Effector memory CD8-positive, alpha-beta T cell (primary cell): ENCODE data around the gene LRRC47.
"Not testable (repeated sequence)": the region's sequence is repeated elsewhere in the genome, so short reads cannot be mapped to it uniquely, and the experiment has no call there.

Experiments
- ATAC-seq: fragments of 150-1000 bp; cut with Tn5 transposase; replicated peaks from 2 replicates; pipeline ENCODE4 v1.10.0; 2021; ENCODE audit warnings: mild to moderate bottlenecking, moderate library complexity
- DNase-seq, 3 experiments: peaks; one replicate each; pipeline ENCODE4 v3.0.0; 2021
- H3K27ac Mint-ChIP-seq, 2 donors: one replicate each; pipeline ENCODE4 v1.8.0; 2022; ENCODE audit warnings: mild to moderate bottlenecking in 2 of 2, mixed read lengths in 2 of 2, moderate library complexity in 2 of 2
- H3K27me3 Mint-ChIP-seq, 2 donors: one replicate each; pipeline ENCODE4 v1.8.0; 2022; ENCODE audit warnings: mixed read lengths in 2 of 2
- H3K36me3 Mint-ChIP-seq: one replicate; pipeline ENCODE4 v1.8.0; 2022; ENCODE audit warnings: mild to moderate bottlenecking, moderate library complexity, mixed read lengths; ENCODE audit not compliant: insufficient read depth
- H3K4me1 Mint-ChIP-seq, 2 donors: one replicate each; pipeline ENCODE4 v1.8.0; 2022; ENCODE audit warnings: low read depth in 2 of 2, mixed read lengths in 2 of 2
- H3K4me3 Mint-ChIP-seq, 2 donors: one replicate each; pipeline ENCODE4 v1.8.0; 2022; ENCODE audit warnings: mild to moderate bottlenecking in 2 of 2, mixed read lengths in 2 of 2, moderate library complexity in 2 of 2
- H3K9me3 Mint-ChIP-seq, 2 donors: one replicate each; pipeline ENCODE4 v1.8.0; 2022; ENCODE audit warnings: mixed read lengths in 2 of 2

Gene LRRC47

DNA sequence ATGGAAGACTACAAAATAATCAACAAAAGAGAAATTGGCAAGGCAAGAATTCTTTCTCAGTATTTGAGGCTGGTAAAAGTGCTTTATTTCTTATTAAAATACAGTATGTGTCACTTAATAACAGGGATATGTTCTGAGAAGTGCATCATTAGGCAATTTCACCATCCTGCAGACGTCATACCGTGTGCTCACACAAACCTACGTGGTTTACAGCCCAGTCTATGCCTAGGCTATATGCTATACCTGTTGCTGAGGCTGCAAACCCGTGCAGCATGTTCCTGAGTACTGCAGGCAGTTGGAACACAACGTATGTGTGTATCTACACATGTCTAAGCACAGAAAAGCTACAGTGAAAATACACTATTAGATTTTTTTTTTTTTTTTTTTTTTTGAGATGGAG lies 46.8 kb downstream of the LRRC47 start:
- Mint-ChIP-seq H3K27ac (no peak overlapping the region), H3K4me3 (no peak overlapping the region), H3K9me3 (peaks cover 0 to 2% of the 10 kb centered on the region in 2 donors), H3K27me3 (peaks cover 4 to 18% of the 10 kb centered on the region in 2 donors), H3K36me3 (peaks cover 9% of the 10 kb centered on the region), H3K4me1 (peaks cover 20 to 22% of the 10 kb centered on the region in 2 donors)
- no peak for ATAC-seq
- no peak for DNase-seq

DNA sequence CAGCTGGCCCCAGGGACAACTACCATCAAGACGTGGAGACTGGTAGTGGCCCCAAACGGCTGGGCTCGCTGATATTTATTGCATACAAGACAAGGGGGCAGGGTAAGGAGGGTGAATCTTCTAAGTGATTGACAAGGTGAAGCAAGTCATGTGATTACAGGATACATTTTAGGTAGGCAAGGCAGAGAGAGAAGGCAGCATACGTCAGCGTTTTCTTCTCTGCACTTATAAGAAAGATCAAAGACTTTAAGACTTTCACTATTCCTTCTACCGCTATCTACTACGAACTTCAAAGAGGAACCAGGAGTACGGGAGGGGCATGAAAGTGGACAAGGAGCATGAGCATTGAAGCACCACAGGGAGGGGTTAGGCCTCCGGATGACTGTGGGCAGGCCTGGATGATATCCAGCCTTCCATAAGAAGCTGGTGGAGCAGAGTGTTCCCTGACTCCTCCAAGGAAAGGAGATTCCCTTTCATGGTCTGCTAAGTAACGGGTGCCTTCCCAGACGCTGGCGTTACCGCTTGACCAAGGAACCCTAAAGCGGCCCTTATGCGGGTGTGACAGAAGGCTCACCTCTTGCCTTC lies 47.9 kb downstream of the LRRC47 start:
- H3K9me3 Mint-ChIP-seq, ATAC-seq, DNase-seq, H3K27ac Mint-ChIP-seq, H3K36me3 Mint-ChIP-seq: not testable (repeated sequence)
- Mint-ChIP-seq H3K4me1 (peaks cover 20 to 22% of the 10 kb centered on the region in 2 donors), H3K27me3 (peaks cover 4 to 18% of the 10 kb centered on the region in 2 donors), H3K4me3 (peak overlapping the region; percentile 73)

DNA sequence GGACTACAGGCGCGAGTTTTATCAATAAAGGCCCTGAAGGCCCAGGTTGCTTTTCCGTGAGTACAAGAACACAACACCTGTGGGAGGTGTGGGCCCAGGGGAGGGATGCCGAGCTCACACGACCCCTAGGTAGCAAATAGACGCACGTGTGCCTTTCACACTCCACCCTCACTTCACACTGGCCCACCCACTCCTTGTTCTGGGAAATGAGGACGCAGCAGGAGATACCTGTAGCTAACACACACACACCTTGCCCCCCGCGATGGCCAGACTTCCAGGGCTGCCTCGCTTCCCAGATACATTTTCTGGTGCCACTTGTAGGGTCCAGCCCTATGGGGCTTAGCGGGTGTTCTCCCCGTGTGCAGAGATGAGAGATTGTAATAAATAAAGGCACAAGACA lies 48.4 kb downstream of the LRRC47 start:
- DNase-seq (no peak), ATAC-seq (no peak)
- H3K27me3 Mint-ChIP-seq: peaks cover 4 to 18% of the 10 kb centered on the region in 2 donors
- H3K4me1 Mint-ChIP-seq: peaks cover 22 to 23% of the 10 kb centered on the region in 2 donors
- peak overlapping the region; percentile 73 for H3K4me3 Mint-ChIP-seq
- H3K9me3 Mint-ChIP-seq: peaks cover 0 to 2% of the 10 kb centered on the region in 2 donors
- peaks cover 9% of the 10 kb centered on the region for H3K36me3 Mint-ChIP-seq
- H3K27ac Mint-ChIP-seq: peak overlapping the region in 1 of 2 donors; percentile 82

DNA sequence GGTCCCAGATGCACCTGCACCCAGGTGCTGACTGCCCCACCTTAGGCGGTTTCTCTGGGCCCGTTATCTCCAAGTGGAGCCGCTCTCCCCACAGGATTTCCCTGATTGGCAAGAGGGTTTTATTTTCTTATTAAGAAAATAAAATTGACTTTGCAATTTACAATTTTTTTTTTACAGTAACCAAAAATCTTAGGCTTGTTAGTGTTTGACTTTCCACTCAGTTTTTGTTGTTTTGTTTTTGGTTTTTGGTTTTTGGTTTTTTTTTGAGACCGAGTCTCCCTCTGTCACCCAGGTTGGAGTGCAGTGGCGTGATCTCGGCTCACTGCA lies 48.8 kb downstream of the LRRC47 start:
- Mint-ChIP-seq H3K4me3 (peak overlapping the region; percentile 73), H3K36me3 (peaks cover 9% of the 10 kb centered on the region), H3K4me1 (peaks cover 22 to 23% of the 10 kb centered on the region in 2 donors), H3K27ac (peak overlapping the region in 1 of 2 donors; percentile 82), H3K27me3 (peaks cover 4 to 14% of the 10 kb centered on the region in 2 donors), H3K9me3 (peaks cover 0 to 2% of the 10 kb centered on the region in 2 donors)
- ATAC-seq: no peak
- no peak for DNase-seq

DNA sequence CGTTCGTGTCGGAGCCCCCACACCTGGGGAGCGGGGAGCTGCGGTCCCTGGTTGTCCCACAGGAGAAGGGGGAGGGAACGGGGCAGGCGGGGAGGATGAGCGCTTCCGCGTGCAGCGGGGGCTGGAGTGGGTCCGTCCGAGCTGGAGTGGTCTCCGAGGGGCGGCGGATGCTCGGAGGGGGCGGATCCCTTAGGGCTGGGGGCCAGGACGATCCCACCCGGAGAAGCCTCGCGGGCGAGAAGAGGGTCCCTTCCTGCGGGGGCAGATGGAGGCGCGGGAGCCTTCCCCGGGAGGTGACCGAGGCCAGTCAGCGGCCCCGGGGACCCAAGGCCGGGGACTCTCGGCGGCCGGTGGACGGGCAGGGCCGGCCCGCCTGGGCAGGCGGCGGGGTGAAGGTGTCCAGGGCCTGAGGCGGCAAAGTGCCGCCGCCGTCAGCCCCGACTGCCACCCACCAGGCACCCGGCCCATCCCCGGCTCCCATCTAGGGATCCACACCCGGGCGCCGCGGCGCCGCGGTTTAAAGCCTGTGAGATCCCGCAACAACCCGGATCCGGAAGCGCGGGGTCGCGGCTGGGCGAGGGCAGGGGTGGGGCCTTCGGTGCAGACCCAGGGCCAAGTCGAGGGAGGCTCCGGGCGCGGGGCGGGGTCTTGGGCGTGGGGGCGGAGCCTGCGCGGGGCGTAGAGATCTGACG lies 49.3 kb downstream of the LRRC47 start:
- Mint-ChIP-seq H3K9me3 (peaks cover 0 to 2% of the 10 kb centered on the region in 2 donors), H3K4me3 (peak overlapping the region; percentile 73), H3K27ac (peak overlapping the region; percentile 38 to 82), H3K36me3 (peaks cover 9% of the 10 kb centered on the region), H3K4me1 (peaks cover 22 to 23% of the 10 kb centered on the region in 2 donors), H3K27me3 (peaks cover 4 to 9% of the 10 kb centered on the region in 2 donors)
- DNase-seq (peak; percentile 66 to 76 (median 73)), ATAC-seq (peak; percentile 94)

DNA sequence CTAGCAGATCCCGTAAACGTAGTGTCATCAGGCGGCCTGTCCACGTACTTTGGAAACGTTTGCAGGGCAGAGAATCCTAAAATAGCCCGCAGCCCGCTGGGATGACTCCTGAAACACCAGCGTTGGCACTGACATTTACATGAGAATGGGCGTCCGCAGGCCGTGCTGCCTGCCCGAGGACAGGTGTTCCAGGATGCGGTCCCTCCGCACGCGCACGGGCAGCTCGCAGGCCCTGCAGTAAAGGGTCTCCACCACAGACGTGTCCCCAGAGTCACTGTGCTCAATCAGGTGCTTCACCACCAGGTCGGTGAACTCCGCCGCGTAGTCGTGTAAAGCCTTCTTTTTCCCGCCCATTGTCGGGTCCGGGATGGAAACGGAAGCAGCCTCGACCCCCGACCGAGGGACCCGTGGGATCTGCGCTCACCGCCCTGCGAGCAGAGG lies 49.9 kb downstream of the LRRC47 start:
- peaks cover 22 to 23% of the 10 kb centered on the region in 2 donors for H3K4me1 Mint-ChIP-seq
- peaks cover 4 to 7% of the 10 kb centered on the region in 2 donors for H3K27me3 Mint-ChIP-seq
- no peak for DNase-seq
- H3K4me3 Mint-ChIP-seq: peak overlapping the region; percentile 73
- H3K9me3 Mint-ChIP-seq: peaks cover 0 to 2% of the 10 kb centered on the region in 2 donors
- no peak for ATAC-seq
- peaks cover 9% of the 10 kb centered on the region for H3K36me3 Mint-ChIP-seq
- peak overlapping the region; percentile 38 to 82 for H3K27ac Mint-ChIP-seq

DNA sequence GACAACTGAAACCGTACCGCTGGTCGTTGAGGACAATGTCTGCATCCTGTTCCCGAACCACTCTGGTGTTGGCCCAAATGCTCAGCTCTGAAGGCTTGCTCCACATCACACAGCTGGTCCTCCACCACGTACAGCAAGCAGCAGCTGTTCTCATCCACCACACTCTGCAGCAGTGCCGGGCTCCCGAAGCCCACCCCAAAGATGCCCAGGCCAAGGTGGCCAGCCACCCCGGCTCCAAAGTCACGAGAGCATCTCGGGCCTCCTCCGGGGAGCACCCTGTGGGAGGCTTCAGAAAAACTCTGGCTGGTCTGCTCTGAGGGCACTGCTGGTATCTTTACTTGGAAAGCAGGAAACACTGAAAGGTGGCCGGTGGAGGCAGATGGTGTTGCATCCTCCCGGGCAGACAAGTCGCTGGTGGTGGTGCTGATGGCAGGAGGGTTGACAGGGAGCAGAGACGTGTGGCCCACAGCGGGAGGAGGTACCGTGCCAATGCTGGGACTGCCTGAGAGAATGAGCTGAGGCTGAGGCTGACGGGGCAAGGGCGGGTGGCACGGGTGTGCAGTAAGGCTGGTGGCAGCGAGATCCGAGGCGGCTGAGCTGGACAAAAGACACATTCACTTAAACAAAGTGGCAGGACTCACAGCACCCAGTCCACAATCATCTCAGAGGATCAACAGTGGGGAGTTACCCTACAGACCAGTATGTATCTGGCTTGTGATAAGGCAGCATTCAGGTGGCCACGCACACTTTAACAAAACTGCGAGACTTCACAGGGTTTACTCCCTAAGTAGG lies 50.5 kb downstream of the LRRC47 start:
- H3K9me3 Mint-ChIP-seq: peaks cover 0 to 2% of the 10 kb centered on the region in 2 donors
- peaks cover 9% of the 10 kb centered on the region for H3K36me3 Mint-ChIP-seq
- H3K4me1 Mint-ChIP-seq: peaks cover 22 to 23% of the 10 kb centered on the region in 2 donors
- no peak for DNase-seq
- peak overlapping the region; percentile 38 to 82 for H3K27ac Mint-ChIP-seq
- H3K4me3 Mint-ChIP-seq: peak overlapping the region; percentile 73
- no peak for ATAC-seq
- H3K27me3 Mint-ChIP-seq: peaks cover 0 to under 1% of the 10 kb centered on the region in 2 donors

DNA sequence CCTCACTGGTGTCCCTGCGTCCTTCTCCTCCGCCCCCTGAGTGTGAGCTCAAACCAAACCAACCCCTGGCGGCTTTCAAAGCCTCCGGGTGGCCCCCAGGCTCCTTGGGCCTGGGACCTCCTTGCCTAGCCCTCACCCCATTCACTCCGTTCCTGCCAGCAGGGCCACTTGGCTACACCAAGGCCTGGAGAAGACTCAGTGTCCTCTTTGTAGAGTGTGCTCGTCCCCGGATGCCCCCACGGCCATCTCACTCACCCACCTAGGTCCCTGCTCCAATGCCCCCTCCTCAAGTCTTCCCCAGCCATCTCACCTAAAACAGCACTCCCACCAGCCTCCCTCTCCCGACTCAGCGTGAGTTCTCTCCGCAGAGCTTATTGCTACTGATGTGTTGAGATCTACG lies 51.2 kb downstream of the LRRC47 start:
- H3K4me3 Mint-ChIP-seq: no peak overlapping the region
- H3K36me3 Mint-ChIP-seq: peaks cover 9% of the 10 kb centered on the region
- peaks cover 22 to 23% of the 10 kb centered on the region in 2 donors for H3K4me1 Mint-ChIP-seq
- no peak for ATAC-seq
- no peaks in the 10 kb centered on the region for H3K27me3 Mint-ChIP-seq
- peaks cover 0 to 2% of the 10 kb centered on the region in 2 donors for H3K9me3 Mint-ChIP-seq
- no peak for DNase-seq
- peak overlapping the region in 1 of 2 donors; percentile 10 for H3K27ac Mint-ChIP-seq

DNA sequence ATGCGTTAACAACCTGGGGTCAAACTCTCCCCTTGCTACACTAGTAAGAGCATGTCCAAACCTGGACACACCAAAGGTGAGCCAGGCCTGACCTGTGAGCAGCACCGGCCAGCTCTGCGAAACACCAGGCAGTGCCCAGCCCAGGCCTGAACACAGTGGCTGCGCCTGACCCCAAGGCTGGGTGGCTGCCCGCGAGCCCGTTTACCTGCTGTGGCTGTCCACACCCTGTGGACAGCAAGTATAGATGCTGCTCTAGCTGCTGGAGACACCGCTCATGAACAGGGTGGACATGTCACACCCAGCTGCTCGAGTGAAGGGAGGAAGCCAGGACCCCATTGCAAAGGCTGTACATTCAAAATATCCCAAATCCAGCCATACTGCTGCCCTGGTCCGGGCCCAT lies 51.7 kb downstream of the LRRC47 start:
- no peaks in the 10 kb centered on the region for H3K27me3 Mint-ChIP-seq

DNA sequence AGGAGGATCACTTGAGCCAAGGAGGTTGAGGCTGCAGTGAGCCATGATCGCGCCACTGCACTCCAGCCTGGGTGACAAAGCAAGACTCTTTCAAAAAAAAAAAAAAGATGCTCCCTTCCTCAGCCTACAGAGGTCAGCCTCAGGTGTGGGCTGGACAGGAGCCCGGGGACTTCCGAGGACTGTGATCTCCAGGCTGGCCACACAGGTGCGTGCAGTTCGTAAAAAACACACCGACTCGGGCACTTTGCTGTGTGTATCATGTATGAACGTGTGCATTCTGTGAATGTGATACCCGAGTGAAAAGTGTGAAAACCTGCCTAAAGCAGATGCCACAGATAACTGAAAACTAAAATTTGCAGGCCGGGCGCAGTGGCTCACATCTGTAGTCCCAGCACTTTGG lies 52.5 kb downstream of the LRRC47 start:
- no peaks in the 10 kb centered on the region for H3K27me3 Mint-ChIP-seq
- no peak overlapping the region for H3K4me3 Mint-ChIP-seq
- DNase-seq: no peak
- H3K9me3 Mint-ChIP-seq: peaks cover 0 to 2% of the 10 kb centered on the region in 2 donors
- H3K4me1 Mint-ChIP-seq: peaks cover 22 to 23% of the 10 kb centered on the region in 2 donors
- ATAC-seq: no peak
- H3K27ac Mint-ChIP-seq: no peak overlapping the region
- peaks cover 9% of the 10 kb centered on the region for H3K36me3 Mint-ChIP-seq

More for the DNA sequence above, 51.7 kb downstream of the LRRC47 start:
- H3K27ac Mint-ChIP-seq: peak overlapping the region in 1 of 2 donors; percentile 10
- peaks cover 9% of the 10 kb centered on the region for H3K36me3 Mint-ChIP-seq
- H3K9me3 Mint-ChIP-seq: peaks cover 0 to 2% of the 10 kb centered on the region in 2 donors
- no peak overlapping the region for H3K4me3 Mint-ChIP-seq
- DNase-seq (no peak), ATAC-seq (no peak)
- H3K4me1 Mint-ChIP-seq: peaks cover 22 to 23% of the 10 kb centered on the region in 2 donors

DNA sequence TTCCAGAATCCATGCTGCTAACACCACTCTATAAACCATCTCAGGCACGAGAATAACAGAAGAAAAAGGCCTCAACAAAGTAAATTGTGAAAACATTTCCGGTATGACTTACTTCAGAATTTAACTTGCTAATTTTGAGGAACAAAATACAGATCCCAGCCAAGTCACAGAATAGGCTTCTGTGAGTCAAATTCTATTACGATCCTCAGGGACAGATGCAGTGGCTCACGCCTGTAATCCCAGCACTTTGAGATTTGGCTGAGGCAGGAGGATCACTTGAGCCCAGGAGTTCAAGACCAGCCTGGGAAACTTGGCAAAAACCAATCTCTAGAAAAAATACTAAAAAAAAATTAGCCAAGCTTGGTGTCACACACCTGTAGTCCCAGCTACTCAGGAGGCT lies 52.9 kb downstream of the LRRC47 start:
- peaks cover 21 to 23% of the 10 kb centered on the region in 2 donors for H3K4me1 Mint-ChIP-seq
- no peak for ATAC-seq
- peaks cover 0 to 2% of the 10 kb centered on the region in 2 donors for H3K9me3 Mint-ChIP-seq
- peaks cover 9% of the 10 kb centered on the region for H3K36me3 Mint-ChIP-seq
- no peak overlapping the region for H3K4me3 Mint-ChIP-seq
- no peak for DNase-seq
- no peaks in the 10 kb centered on the region for H3K27me3 Mint-ChIP-seq
- H3K27ac Mint-ChIP-seq: no peak overlapping the region

DNA sequence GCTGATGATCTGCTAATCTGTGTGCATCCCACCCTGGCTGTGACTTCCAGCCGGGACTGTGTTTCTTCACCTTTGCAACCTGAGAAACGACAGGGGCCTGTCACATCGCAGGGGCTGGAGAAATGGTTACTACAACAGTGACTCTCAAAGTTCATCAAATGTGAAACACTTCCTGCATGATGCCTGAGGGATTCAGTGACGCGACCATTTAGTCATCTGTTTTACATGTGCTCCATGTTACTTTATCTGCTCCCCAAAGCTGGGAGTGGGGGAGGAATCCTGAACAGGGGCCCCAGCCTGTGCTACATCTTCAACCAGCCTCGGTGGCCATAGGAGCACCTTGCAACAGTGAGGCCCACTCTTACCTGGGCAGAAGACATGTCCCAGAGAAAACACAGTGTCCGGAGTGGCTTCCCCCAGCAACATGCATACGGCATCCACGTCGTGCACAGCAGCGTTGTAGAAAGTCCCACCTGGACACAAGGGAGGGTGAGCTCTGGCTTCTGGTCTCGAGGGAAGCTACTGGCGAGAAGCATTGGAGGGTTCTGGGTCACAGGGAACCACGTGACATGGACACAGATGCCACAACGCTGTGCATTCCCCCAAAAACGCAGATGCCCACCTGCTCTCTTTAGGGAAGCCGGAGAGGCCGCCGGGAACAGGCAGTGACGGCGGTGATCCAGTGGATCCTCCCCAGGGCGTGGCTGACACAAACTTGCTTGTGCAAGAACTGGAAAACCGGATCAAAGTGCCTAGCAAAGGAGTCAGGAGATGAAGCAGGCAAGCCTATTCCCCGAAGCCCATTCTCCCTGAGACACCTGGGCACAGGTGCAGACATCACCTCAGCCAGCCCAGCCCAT lies 53.6 kb downstream of the LRRC47 start:
- H3K27me3 Mint-ChIP-seq: no peaks in the 10 kb centered on the region
- peaks cover 10% of the 10 kb centered on the region for H3K36me3 Mint-ChIP-seq
- no peak overlapping the region for H3K4me3 Mint-ChIP-seq
- H3K27ac Mint-ChIP-seq: no peak overlapping the region
- no peak for ATAC-seq
- DNase-seq: no peak
- peaks cover 0 to 2% of the 10 kb centered on the region in 2 donors for H3K9me3 Mint-ChIP-seq
- H3K4me1 Mint-ChIP-seq: peaks cover 14 to 19% of the 10 kb centered on the region in 2 donors
